Tibial nerve (tissue), 4 donors: ENCODE data around the gene SUFU.

ENCODE experiments used
- CTCF ChIP-seq, 5 experiments: fragments of 200-600 bp in 3 of 5; fragments of 450-650 bp in 2 of 5; sonication (generic) in 3 of 5; IDR thresholded peaks; one replicate each; pipeline ENCODE4 v1.5.1; 2016 to 2019; ENCODE audit warnings: antibody characterized with exemption in 5 of 5, mild to moderate bottlenecking in 3 of 5, moderate library complexity in 2 of 5
- EP300 ChIP-seq, 2 donors: sonication (generic); formaldehyde crosslinking; IDR thresholded peaks; one replicate each; pipeline ENCODE4 v1.6.1; 2017; ENCODE audit warnings: antibody characterized with exemption in 2 of 2, mild to moderate bottlenecking in 1 of 2
- POLR2A ChIP-seq, 2 donors: fragments of 450-650 bp; IDR thresholded peaks; one replicate each; pipeline ENCODE4 v1.6.1; 2017; ENCODE audit warnings: antibody characterized with exemption in 2 of 2, mild to moderate bottlenecking in 2 of 2, moderate library complexity in 2 of 2

DNA sequence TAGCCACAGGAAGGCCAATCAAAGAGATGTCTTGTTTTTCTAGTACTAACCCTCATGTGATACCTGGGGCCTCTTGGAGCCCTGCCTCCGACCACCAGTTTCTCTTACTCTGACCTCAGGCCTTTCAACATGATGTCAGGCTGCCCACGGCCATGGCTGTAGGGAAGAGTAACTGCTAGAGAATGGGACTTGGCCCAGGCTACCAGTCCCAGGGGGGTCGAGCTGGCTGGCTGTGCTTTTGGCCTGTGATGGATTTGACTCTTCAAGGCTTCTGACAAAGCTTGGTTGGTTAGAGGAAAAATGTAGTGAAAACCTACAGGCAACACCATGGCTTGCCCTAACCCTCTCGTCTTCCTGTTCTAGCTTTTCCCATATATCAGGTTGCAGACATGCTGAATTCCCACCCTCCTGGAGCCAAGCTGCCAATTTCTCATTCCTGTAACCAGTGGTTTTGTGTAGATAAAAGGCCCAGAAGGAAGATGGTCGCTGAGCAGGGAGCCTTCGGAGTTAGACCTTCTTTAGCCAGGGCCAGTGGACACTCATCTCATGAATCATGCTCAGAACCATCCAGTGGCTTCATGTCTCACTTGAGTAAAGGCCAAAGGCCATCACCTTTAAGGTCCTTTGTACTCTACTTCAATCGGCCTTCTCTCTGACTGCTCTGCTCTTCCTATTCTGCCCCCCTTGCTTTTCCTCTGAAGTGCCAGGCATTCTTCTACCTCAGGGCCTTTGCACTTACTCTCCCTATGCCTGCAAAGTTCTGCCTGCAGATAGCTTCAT lies 19.7 kb downstream of the SUFU start:
- TF ChIP-seq CTCF (IDR thresholded peaks at IDR 0.05) (no peak), EP300 (IDR thresholded peaks at IDR 0.05) (no peak), POLR2A (IDR thresholded peaks at IDR 0.05) (no peak)
